Measurements from ENCODE around the gene TMED10. TPM values are rescaled to one million over a fixed set of nuclear protein-coding genes. Genes with fewer than 3 reads are reported as not detected.

TMED10 gene
- total RNA-seq, 2 donors from 2014 or later = 187 to 235 TPM

GRCh38 chr14:75098212-75098611 lies 78.2 kb downstream of the TMED10 start:
- Mint-ChIP-seq H3K36me3 (ENCODE audit: insufficient read depth in 2 of 2) (peaks cover 5 to 15% of the 10 kb centered on the region in 2 donors), H3K4me3 (no peak overlapping the region), H3K27ac (no peak overlapping the region), H3K9me3 (no peaks in the 10 kb centered on the region), H3K4me1 (ENCODE audit: low read depth) (no peaks in the 10 kb centered on the region), H3K27me3 (ENCODE audit: low read depth) (no peaks in the 10 kb centered on the region)
- ATAC-seq (replicated peaks in 1 of 2) = no peak
- no peak for DNase-seq

GRCh38 chr14:75096959-75097358 lies 79.5 kb downstream of the TMED10 start:
- peaks cover 5 to 15% of the 10 kb centered on the region in 2 donors for H3K36me3 Mint-ChIP-seq (ENCODE audit: insufficient read depth in 2 of 2)
- no peak for ATAC-seq (replicated peaks in 1 of 2)

GRCh38 chr14:75095690-75096089 lies 80.7 kb downstream of the TMED10 start:
- no peak overlapping the region for H3K4me3 Mint-ChIP-seq
- H3K36me3 Mint-ChIP-seq (ENCODE audit: insufficient read depth in 2 of 2) = peaks cover 5 to 15% of the 10 kb centered on the region in 2 donors
- H3K4me1 Mint-ChIP-seq (ENCODE audit: low read depth) = no peaks in the 10 kb centered on the region
- ATAC-seq (replicated peaks in 1 of 2) (no peak), DNase-seq (no peak)
- H3K27ac Mint-ChIP-seq = no peak overlapping the region
- no peaks in the 10 kb centered on the region for H3K27me3 Mint-ChIP-seq (ENCODE audit: low read depth)
- H3K9me3 Mint-ChIP-seq = no peaks in the 10 kb centered on the region

More at GRCh38 chr14:75096959-75097358, 79.5 kb downstream of the TMED10 start:
- H3K4me1 Mint-ChIP-seq (ENCODE audit: low read depth) = no peaks in the 10 kb centered on the region
- no peak overlapping the region for H3K4me3 Mint-ChIP-seq
- no peaks in the 10 kb centered on the region for H3K9me3 Mint-ChIP-seq
- no peaks in the 10 kb centered on the region for H3K27me3 Mint-ChIP-seq (ENCODE audit: low read depth)
- no peak for DNase-seq
- no peak overlapping the region for H3K27ac Mint-ChIP-seq

- peaks cover 5 to 15% of the 10 kb centered on the region in 2 donors for H3K36me3 Mint-ChIP-seq (ENCODE audit: insufficient read depth in 2 of 2)
- DNase-seq = no peak
- no peak for ATAC-seq (replicated peaks in 1 of 2)
- no peaks in the 10 kb centered on the region for H3K9me3 Mint-ChIP-seq
- no peak overlapping the region for H3K4me3 Mint-ChIP-seq
- no peak overlapping the region for H3K27ac Mint-ChIP-seq
- no peaks in the 10 kb centered on the region for H3K4me1 Mint-ChIP-seq (ENCODE audit: low read depth)
- H3K27me3 Mint-ChIP-seq (ENCODE audit: low read depth) = no peaks in the 10 kb centered on the region
Measured at GRCh38 chr14:75094896-75095295, 81.5 kb downstream of the TMED10 start.

GRCh38 chr14:75092698-75093097 lies 83.7 kb downstream of the TMED10 start:
- Mint-ChIP-seq H3K9me3 (no peaks in the 10 kb centered on the region), H3K27me3 (ENCODE audit: low read depth) (no peaks in the 10 kb centered on the region), H3K4me1 (ENCODE audit: low read depth) (no peaks in the 10 kb centered on the region), H3K27ac (no peak overlapping the region), H3K36me3 (ENCODE audit: insufficient read depth in 2 of 2) (peaks cover 3 to 5% of the 10 kb centered on the region in 2 donors), H3K4me3 (no peak overlapping the region)
- no peak for DNase-seq
- no peak for ATAC-seq (replicated peaks in 1 of 2)

GRCh38 chr14:75091251-75091650 lies 85.2 kb downstream of the TMED10 start:
- Mint-ChIP-seq H3K4me3 (no peak overlapping the region), H3K36me3 (ENCODE audit: insufficient read depth in 2 of 2) (peaks cover 2 to 10% of the 10 kb centered on the region in 2 donors), H3K27ac (no peak overlapping the region), H3K9me3 (no peaks in the 10 kb centered on the region), H3K27me3 (ENCODE audit: low read depth) (no peaks in the 10 kb centered on the region), H3K4me1 (ENCODE audit: low read depth) (no peaks in the 10 kb centered on the region)
- DNase-seq (no peak), ATAC-seq (replicated peaks in 1 of 2) (no peak)

GRCh38 chr14:75090353-75090752 lies 86.1 kb downstream of the TMED10 start:
- H3K27me3 Mint-ChIP-seq (ENCODE audit: low read depth) = no peaks in the 10 kb centered on the region
- H3K4me1 Mint-ChIP-seq (ENCODE audit: low read depth) = no peaks in the 10 kb centered on the region
- H3K9me3 Mint-ChIP-seq = no peaks in the 10 kb centered on the region
- DNase-seq = no peak
- H3K27ac Mint-ChIP-seq = no peak overlapping the region
- peaks cover 2 to 13% of the 10 kb centered on the region in 2 donors for H3K36me3 Mint-ChIP-seq (ENCODE audit: insufficient read depth in 2 of 2)
- ATAC-seq (replicated peaks in 1 of 2) = no peak
- no peak overlapping the region for H3K4me3 Mint-ChIP-seq

- H3K9me3 Mint-ChIP-seq = no peaks in the 10 kb centered on the region
- H3K27ac Mint-ChIP-seq = no peak overlapping the region
- DNase-seq = peak; percentile 28 to 45
- no peaks in the 10 kb centered on the region for H3K4me1 Mint-ChIP-seq (ENCODE audit: low read depth)
- no peak overlapping the region for H3K4me3 Mint-ChIP-seq
- peaks cover 4 to 13% of the 10 kb centered on the region in 2 donors for H3K36me3 Mint-ChIP-seq (ENCODE audit: insufficient read depth in 2 of 2)
- ATAC-seq (replicated peaks in 1 of 2) = peak; percentile 36 to 54
- H3K27me3 Mint-ChIP-seq (ENCODE audit: low read depth) = no peaks in the 10 kb centered on the region
Measured at GRCh38 chr14:75088566-75089373, 87.6 kb downstream of the TMED10 start.

- peaks cover 4 to 13% of the 10 kb centered on the region in 2 donors for H3K36me3 Mint-ChIP-seq (ENCODE audit: insufficient read depth in 2 of 2)
Measured at GRCh38 chr14:75088153-75088552, 88.3 kb downstream of the TMED10 start.

GRCh38 chr14:75084513-75084912 lies 91.9 kb downstream of the TMED10 start:
- ATAC-seq (replicated peaks in 1 of 2) = no peak
- H3K4me1 Mint-ChIP-seq (ENCODE audit: low read depth) = no peaks in the 10 kb centered on the region
- DNase-seq = no peak
- no peak overlapping the region for H3K27ac Mint-ChIP-seq
- H3K27me3 Mint-ChIP-seq (ENCODE audit: low read depth) = no peaks in the 10 kb centered on the region
- H3K4me3 Mint-ChIP-seq = no peak overlapping the region
- no peaks in the 10 kb centered on the region for H3K9me3 Mint-ChIP-seq
- peaks cover 4 to 13% of the 10 kb centered on the region in 2 donors for H3K36me3 Mint-ChIP-seq (ENCODE audit: insufficient read depth in 2 of 2)

More at GRCh38 chr14:75088153-75088552, 88.3 kb downstream of the TMED10 start:
- ATAC-seq (replicated peaks in 1 of 2) = no peak
- no peak for DNase-seq
- Mint-ChIP-seq H3K4me1 (ENCODE audit: low read depth) (no peaks in the 10 kb centered on the region), H3K27ac (no peak overlapping the region), H3K4me3 (no peak overlapping the region), H3K9me3 (no peaks in the 10 kb centered on the region), H3K27me3 (ENCODE audit: low read depth) (no peaks in the 10 kb centered on the region)

GRCh38 chr14:75083271-75083670 lies 93.1 kb downstream of the TMED10 start:
- Mint-ChIP-seq H3K36me3 (ENCODE audit: insufficient read depth in 2 of 2) (peaks cover 4 to 13% of the 10 kb centered on the region in 2 donors), H3K4me1 (ENCODE audit: low read depth) (no peaks in the 10 kb centered on the region), H3K27ac (no peak overlapping the region), H3K4me3 (no peak overlapping the region), H3K9me3 (no peaks in the 10 kb centered on the region), H3K27me3 (ENCODE audit: low read depth) (no peaks in the 10 kb centered on the region)
- ATAC-seq (replicated peaks in 1 of 2) (no peak), DNase-seq (no peak)

GRCh38 chr14:75081660-75082229 lies 94.7 kb downstream of the TMED10 start:
- no peak for DNase-seq
- Mint-ChIP-seq H3K9me3 (no peaks in the 10 kb centered on the region), H3K27ac (no peak overlapping the region), H3K4me1 (ENCODE audit: low read depth) (no peaks in the 10 kb centered on the region), H3K27me3 (ENCODE audit: low read depth) (no peaks in the 10 kb centered on the region), H3K4me3 (no peak overlapping the region), H3K36me3 (ENCODE audit: insufficient read depth in 2 of 2) (peaks cover 2 to 8% of the 10 kb centered on the region in 2 donors)
- ATAC-seq (replicated peaks in 1 of 2) = no peak
